Coronary artery (tissue), 2 donors: Measurements from ENCODE around the gene ASIC1.
"Not testable (repeated sequence)": the region's sequence is repeated elsewhere in the genome, so short reads cannot be mapped to it uniquely, and the experiment has no call there.

ENCODE experiments used
- DNase-seq: peaks from one replicate; pipeline ENCODE4 v3.0.0-alpha.2; 2017; ENCODE audit warnings: low spot score
- H3K27ac ChIP-seq, 2 donors: fragments of 200-600 bp; sonication (generic); one replicate each; pipeline ENCODE4 v1.5.1; 2016 to 2019
- H3K4me3 ChIP-seq: fragments of 200-600 bp; sonication (generic); 2 replicates; pipeline ENCODE4 v1.5.1; 2016; ENCODE audit warnings: mild to moderate bottlenecking, moderate library complexity
- TF ChIP-seq, protein P1 (sequence below): fragments of 200-600 bp; sonication (generic); IDR thresholded peaks from one replicate; pipeline ENCODE4 v1.5.1; 2019; ENCODE audit warnings: antibody characterized with exemption

The ASIC1 gene

DNA sequence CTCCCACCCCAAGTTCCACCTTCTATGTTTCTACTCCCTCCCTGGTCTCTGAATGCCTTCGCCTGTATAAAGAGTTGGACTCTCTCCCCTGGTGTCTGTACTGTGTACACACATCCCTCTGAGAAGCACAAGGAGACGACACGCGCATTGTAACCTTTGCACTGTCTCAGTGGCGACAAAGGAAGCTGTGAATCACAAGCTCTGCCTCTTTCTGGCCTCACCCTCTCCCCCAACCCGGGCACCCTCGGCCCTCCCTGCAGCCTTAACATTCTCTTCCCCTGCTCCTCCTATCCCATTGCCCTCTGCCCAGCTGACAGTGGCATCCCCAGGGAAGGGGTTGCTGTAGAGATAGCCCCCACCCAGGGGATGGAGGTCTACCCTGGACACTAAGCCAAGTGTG, 25.2 kb downstream of the ASIC1 start:
- TF ChIP-seq, protein P1, sequence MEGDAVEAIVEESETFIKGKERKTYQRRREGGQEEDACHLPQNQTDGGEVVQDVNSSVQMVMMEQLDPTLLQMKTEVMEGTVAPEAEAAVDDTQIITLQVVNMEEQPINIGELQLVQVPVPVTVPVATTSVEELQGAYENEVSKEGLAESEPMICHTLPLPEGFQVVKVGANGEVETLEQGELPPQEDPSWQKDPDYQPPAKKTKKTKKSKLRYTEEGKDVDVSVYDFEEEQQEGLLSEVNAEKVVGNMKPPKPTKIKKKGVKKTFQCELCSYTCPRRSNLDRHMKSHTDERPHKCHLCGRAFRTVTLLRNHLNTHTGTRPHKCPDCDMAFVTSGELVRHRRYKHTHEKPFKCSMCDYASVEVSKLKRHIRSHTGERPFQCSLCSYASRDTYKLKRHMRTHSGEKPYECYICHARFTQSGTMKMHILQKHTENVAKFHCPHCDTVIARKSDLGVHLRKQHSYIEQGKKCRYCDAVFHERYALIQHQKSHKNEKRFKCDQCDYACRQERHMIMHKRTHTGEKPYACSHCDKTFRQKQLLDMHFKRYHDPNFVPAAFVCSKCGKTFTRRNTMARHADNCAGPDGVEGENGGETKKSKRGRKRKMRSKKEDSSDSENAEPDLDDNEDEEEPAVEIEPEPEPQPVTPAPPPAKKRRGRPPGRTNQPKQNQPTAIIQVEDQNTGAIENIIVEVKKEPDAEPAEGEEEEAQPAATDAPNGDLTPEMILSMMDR = no peak
- no peak for DNase-seq
- Histone ChIP-seq H3K27ac (no peak overlapping the region), H3K4me3 (no peak overlapping the region)

DNA sequence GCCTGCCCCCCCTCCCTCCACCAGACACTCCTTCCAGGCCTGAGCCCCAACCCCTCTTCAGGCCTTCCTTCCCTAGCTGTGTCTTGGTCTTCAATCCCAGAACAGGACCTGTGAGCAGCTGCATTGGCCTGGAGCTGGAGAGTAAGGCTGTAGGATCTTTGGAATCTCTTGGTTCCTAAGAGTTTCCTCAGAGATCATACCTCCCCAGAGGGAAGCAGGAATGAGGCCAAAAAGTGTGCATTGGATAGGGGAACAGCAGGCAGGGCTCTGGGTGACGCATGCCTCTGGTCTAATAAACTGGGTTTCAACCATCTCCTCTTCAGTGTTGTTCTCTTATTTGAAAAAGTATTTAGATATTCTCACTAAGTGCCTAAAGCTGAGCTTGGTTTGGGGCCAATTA, 25.9 kb downstream of the ASIC1 start:
- DNase-seq = no peak
- Histone ChIP-seq H3K27ac (no peak overlapping the region), H3K4me3 (no peak overlapping the region)
- TF ChIP-seq, protein P1 = no peak

DNA sequence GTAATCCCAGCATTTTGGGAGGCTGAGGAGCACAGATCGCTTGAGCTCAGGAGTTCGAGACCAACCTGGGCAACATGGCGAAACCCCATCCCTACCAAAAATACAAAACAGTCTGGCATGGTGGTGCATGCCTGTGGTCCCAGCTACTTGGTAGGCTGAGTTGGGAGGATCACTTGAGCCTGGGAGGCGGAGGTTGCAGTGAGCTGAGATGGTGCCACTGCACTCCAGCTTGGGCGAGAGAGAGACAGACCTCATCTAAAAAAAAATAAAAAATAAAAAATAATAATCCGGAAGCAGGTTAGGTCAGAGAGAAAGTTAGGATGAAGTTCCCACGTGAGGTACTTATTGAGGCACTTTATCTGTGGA, 27.0 kb downstream of the ASIC1 start:
- peak overlapping the region; percentile 94 to 96 for H3K27ac ChIP-seq
- not testable (repeated sequence) for DNase-seq
- peak overlapping the region; percentile 92 for H3K4me3 ChIP-seq

DNA sequence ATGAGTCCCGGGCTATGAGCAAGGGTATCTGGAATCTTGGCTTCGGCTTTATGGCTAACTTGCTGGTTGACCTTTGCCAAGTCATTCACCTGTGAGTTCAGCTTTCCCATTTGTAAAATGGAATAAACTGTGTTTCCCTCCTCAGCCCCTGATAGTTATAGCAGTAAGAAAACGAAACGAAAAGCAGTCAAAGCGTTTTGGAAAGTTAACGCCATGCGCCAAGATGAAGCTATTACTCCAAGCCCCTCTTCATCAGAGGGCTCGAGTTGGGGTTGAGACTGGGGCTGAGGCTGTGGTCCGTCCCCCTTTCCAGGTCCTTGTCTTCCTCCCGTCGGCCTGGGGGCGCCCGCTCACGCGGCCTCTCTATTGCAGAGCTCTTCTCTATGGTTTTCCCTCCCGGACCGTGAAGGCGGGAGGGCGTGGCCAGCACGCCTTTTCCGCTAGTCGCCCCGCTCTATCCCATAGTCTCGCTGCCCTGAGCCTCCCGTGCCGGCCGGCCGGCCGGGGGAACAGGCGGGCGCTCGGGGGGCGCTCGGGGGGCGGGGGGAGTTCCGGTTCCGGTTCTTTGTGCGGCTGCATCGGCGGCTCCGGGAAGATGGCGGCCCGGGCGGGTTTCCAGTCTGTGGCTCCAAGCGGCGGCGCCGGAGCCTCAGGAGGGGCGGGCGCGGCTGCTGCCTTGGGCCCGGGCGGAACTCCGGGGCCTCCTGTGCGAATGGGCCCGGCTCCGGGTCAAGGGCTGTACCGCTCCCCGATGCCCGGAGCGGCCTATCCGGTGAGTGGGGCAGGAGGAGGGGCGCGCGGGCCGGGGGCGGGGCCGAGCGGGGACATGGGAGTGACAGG, 27.6 kb downstream of the ASIC1 start, which contains the start of gene SMARCD1:
Gene SMARCD1 (plus strand): TSS at position 568 of the 840 bp plus-strand sequence. CDS start 28 bp downstream, at position 596.
- peak within 1 kb of the TSS; percentile 94 to 96 for H3K27ac ChIP-seq
- TF ChIP-seq, protein P1 = no peak
- peak; percentile 94 for DNase-seq
- peak within 1 kb of the TSS; percentile 92 for H3K4me3 ChIP-seq

DNA sequence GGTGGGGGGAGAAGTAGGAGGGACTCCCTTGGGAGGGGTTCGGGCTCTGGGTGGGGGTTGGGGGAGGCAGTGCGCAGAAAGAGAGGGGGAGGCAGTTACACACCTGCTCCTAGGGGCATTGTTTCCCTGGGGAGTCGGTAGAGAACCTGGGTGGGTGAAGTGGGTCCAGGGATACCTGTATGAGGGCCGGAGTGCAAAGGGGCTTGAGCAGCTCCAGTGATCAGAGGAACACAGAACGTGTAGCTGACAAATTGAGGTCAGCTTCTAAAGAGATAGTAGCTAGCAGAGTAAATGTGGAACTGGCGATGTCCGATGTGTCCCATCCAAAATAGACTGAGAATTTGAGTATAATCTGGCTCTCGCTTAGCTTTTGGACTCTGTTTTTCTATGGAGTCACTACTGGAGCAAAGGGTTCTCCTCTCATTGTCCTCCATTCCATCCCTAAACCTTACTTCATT, 28.2 kb downstream of the ASIC1 start:
- no peak for DNase-seq
- Histone ChIP-seq H3K27ac (peak overlapping the region; percentile 94 to 96), H3K4me3 (peak overlapping the region; percentile 92)
- TF ChIP-seq, protein P1 = no peak

DNA sequence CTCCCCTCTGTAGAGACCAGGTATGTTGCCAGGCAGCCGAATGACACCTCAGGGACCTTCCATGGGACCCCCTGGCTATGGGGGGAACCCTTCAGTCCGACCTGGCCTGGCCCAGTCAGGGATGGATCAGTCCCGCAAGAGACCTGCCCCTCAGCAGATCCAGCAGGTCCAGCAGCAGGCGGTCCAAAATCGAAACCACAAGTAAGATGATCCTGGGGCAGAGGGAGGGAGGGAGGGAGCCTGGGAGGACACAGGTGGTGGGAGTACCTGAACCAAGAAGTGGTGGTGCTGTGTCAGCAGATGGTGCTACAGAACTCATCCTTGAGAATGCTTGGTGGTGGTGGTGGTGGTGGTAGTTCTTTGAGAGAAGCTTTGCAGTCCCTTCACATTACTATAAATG, 28.8 kb downstream of the ASIC1 start:
- Histone ChIP-seq H3K27ac (peak overlapping the region; percentile 94 to 96), H3K4me3 (peak overlapping the region; percentile 92)
- TF ChIP-seq, protein P1 = no peak
- DNase-seq = no peak

DNA sequence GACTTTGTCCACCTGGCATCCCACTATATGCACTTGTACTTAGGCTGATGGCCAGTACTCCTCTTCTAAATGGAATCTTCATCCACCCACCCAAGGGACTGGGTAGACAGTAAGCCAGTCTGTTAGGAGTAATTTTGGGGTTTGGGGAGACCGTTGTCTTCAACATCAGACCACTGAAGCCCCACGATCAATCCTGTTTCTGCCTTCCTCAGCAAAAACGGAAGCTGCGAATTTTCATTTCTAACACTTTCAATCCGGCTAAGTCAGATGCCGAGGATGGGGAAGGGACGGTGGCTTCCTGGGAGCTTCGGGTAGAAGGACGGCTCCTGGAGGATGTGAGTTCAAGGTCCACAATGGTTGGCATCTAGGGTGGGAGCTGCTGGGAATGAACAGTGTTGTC, 29.8 kb downstream of the ASIC1 start:
- Histone ChIP-seq H3K4me3 (no peak overlapping the region), H3K27ac (no peak overlapping the region)
- no peak for DNase-seq
- TF ChIP-seq, protein P1 = no peak
